ENCODE results near the gene GPC3.
"Not testable (repeated sequence)": the region's sequence is repeated elsewhere in the genome, so short reads cannot be mapped to it uniquely, and the experiment has no call there.

The GPC3 gene

GRCh38 chrX:133888984-133889383, 96.4 kb downstream of the GPC3 start:
- no peak overlapping the region for H3K27ac ChIP-seq (ENCODE audit: extremely low read depth, low read depth, low read length)
- POLR2A ChIA-PET = no interaction called here
- TF ChIP-seq ZNF416 (tag by site-specific recombination; IDR thresholded peaks at IDR 0.05) (no peak), ELK4 (IDR thresholded peaks at IDR 0.05; ENCODE audit: borderline replicate concordance, low read depth, low read length) (no peak), ZNF175 (tag by site-specific recombination; IDR thresholded peaks at IDR 0.05) (no peak), ZNF776 (tag by site-specific recombination; IDR thresholded peaks at IDR 0.05; ENCODE audit: borderline replicate concordance) (no peak), ZFP37 (tag by site-specific recombination; IDR thresholded peaks at IDR 0.05) (no peak)
- CTCF ChIA-PET = no interaction called here
- no peaks in the 10 kb centered on the region for H3K4me1 ChIP-seq (ENCODE audit: control insufficient read depth, insufficient read depth, low read length)
- no peaks in the 10 kb centered on the region; a peak in 1 of 3 replicates for H3K36me3 ChIP-seq (ENCODE audit: control insufficient read depth in 2 of 2, insufficient read depth in 1 of 2, low read length in 2 of 2)
- H3K9me3 ChIP-seq (ENCODE audit: control insufficient read depth, insufficient read depth, low read depth, low read length) = no peaks in the 10 kb centered on the region
- no peak overlapping the region for H3K4me3 ChIP-seq (ENCODE audit: low read depth, low read length)

- H3K36me3 ChIP-seq (ENCODE audit: control insufficient read depth in 2 of 2, insufficient read depth in 1 of 2, low read length in 2 of 2); H3K4me3 ChIP-seq (ENCODE audit: low read depth, low read length); H3K9me3 ChIP-seq (ENCODE audit: control insufficient read depth, insufficient read depth, low read depth, low read length); H3K4me1 ChIP-seq (ENCODE audit: control insufficient read depth, insufficient read depth, low read length); H3K27ac ChIP-seq (ENCODE audit: extremely low read depth, low read depth, low read length); POLR2A ChIA-PET: not testable (repeated sequence)
- CTCF ChIA-PET = interaction anchor here (0.7 kb wide), 1 partner anchor 19 kb away, joined by 3 read pairs; no protein-coding TSS in a partner anchor
- peak; percentile 91 for TF ChIP-seq ZNF146 (tag by site-specific recombination; IDR thresholded peaks at IDR 0.05)
These were observed 97.3 kb downstream of the GPC3 start for GRCh38 chrX:133888084-133888483.

GRCh38 chrX:133884430-133885394, 100.7 kb downstream of the GPC3 start:
- no peaks in the 10 kb centered on the region for H3K36me3 ChIP-seq (ENCODE audit: control insufficient read depth in 2 of 2, insufficient read depth in 1 of 2, low read length in 2 of 2)
- H3K4me3 ChIP-seq (ENCODE audit: low read depth, low read length) = no peak overlapping the region
- ChIA-PET CTCF (interaction anchor here (0.6 kb wide), 1 partner anchor 32 kb away, joined by 3 read pairs; no protein-coding TSS in a partner anchor), POLR2A (no interaction called here)
- peaks cover 17% of the 10 kb centered on the region for H3K4me1 ChIP-seq (ENCODE audit: control insufficient read depth, insufficient read depth, low read length)
- no peak for TF ChIP-seq ZBTB20 (tag by site-specific recombination; IDR thresholded peaks at IDR 0.05)
- H3K27ac ChIP-seq (ENCODE audit: extremely low read depth, low read depth, low read length) = no peak overlapping the region
- no peaks in the 10 kb centered on the region for H3K9me3 ChIP-seq (ENCODE audit: control insufficient read depth, insufficient read depth, low read depth, low read length)

- no peaks in the 10 kb centered on the region for H3K36me3 ChIP-seq (ENCODE audit: control insufficient read depth in 2 of 2, insufficient read depth in 1 of 2, low read length in 2 of 2)
- H3K4me1 ChIP-seq (ENCODE audit: control insufficient read depth, insufficient read depth, low read length) = peaks cover 17% of the 10 kb centered on the region
- ChIA-PET CTCF (no interaction called here), POLR2A (no interaction called here)
- no peaks in the 10 kb centered on the region for H3K9me3 ChIP-seq (ENCODE audit: control insufficient read depth, insufficient read depth, low read depth, low read length)
- H3K27ac ChIP-seq (ENCODE audit: extremely low read depth, low read depth, low read length) = no peak overlapping the region
- H3K4me3 ChIP-seq (ENCODE audit: low read depth, low read length) = no peak overlapping the region
- TF ChIP-seq TCF7L2 (IDR thresholded peaks at IDR 0.05; ENCODE audit: borderline replicate concordance, low read depth, low read length) (peak; percentile 61), SP7 (tag by site-specific recombination; IDR thresholded peaks at IDR 0.05) (no peak), PRDM4 (tag by site-specific recombination; IDR thresholded peaks at IDR 0.05) (peak; percentile 70; the same call in 1 of the 2 replicates), ZNF23 (tag by site-specific recombination; IDR thresholded peaks at IDR 0.05; ENCODE audit: borderline replicate concordance) (no peak), ZNF280C (tag by site-specific recombination; IDR thresholded peaks at IDR 0.05) (no peak), ZBTB21 (tag by site-specific recombination; IDR thresholded peaks at IDR 0.05) (no peak), ZNF341 (tag by site-specific recombination; IDR thresholded peaks at IDR 0.05; ENCODE audit: low read depth) (no peak), ZNF521 (tag by site-specific recombination; IDR thresholded peaks at IDR 0.05) (no peak), HOXC10 (CRISPR knock-in tag; IDR thresholded peaks at IDR 0.05) (no peak), GLI4 (tag by site-specific recombination; IDR thresholded peaks at IDR 0.05) (no peak), KLF7 (tag by site-specific recombination; IDR thresholded peaks at IDR 0.05; ENCODE audit: borderline replicate concordance) (no peak), ZNF600 (tag by site-specific recombination; IDR thresholded peaks at IDR 0.05) (no peak), KLF8 (tag by site-specific recombination; IDR thresholded peaks at IDR 0.05) (no peak), MZF1 (tag by site-specific recombination; IDR thresholded peaks at IDR 0.05; ENCODE audit: borderline replicate concordance) (no peak), ZNF19 (tag by site-specific recombination; IDR thresholded peaks at IDR 0.05; ENCODE audit: low read depth) (no peak)
These were observed 103.5 kb downstream of the GPC3 start for GRCh38 chrX:133881893-133882292.

Data from HEK293 (cell line).